ENCODE measurements around the gene GFPT1.

- TF ChIP-seq, protein P1, sequence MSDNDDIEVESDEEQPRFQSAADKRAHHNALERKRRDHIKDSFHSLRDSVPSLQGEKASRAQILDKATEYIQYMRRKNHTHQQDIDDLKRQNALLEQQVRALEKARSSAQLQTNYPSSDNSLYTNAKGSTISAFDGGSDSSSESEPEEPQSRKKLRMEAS (IDR thresholded peaks at IDR 0.05; ENCODE audit: low read depth, low read length) = no peak
- TF ChIP-seq, protein P2, sequence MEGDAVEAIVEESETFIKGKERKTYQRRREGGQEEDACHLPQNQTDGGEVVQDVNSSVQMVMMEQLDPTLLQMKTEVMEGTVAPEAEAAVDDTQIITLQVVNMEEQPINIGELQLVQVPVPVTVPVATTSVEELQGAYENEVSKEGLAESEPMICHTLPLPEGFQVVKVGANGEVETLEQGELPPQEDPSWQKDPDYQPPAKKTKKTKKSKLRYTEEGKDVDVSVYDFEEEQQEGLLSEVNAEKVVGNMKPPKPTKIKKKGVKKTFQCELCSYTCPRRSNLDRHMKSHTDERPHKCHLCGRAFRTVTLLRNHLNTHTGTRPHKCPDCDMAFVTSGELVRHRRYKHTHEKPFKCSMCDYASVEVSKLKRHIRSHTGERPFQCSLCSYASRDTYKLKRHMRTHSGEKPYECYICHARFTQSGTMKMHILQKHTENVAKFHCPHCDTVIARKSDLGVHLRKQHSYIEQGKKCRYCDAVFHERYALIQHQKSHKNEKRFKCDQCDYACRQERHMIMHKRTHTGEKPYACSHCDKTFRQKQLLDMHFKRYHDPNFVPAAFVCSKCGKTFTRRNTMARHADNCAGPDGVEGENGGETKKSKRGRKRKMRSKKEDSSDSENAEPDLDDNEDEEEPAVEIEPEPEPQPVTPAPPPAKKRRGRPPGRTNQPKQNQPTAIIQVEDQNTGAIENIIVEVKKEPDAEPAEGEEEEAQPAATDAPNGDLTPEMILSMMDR (IDR thresholded peaks at IDR 0.05; ENCODE audit: low read depth, low read length) = no peak
- TF ChIP-seq POLR2A (IDR thresholded peaks at IDR 0.05; ENCODE audit: extremely low read depth, insufficient read length) = no peak
These were observed 2.4 kb downstream of the GFPT1 start for GRCh38 chr2:69384618-69385081.

All from NB4 (cell line).